ENCODE results near the gene CELF2. TPM values are rescaled to one million over a fixed set of nuclear protein-coding genes. Genes with fewer than 3 reads are reported as not detected.

CELF2 gene
- total and polyA plus RNA-seq, 2 experiments from 2014 or later = 14.4 to 26.5 TPM

GRCh38 chr10:11300563-11300962 is 282.9 kb downstream of the CELF2 start:
- no peak for DNase-seq
- Histone ChIP-seq H3K4me1 (ENCODE audit: insufficient read depth) (no peaks in the 10 kb centered on the region), H3K27me3 (replicated peaks; ENCODE audit: insufficient read depth) (no peaks in the 10 kb centered on the region), H3K27ac (no peak overlapping the region), H3K9me3 (ENCODE audit: low read depth) (no peaks in the 10 kb centered on the region), H3K4me3 (no peak overlapping the region), H3K9ac (no peak overlapping the region), H2AFZ (no peak overlapping the region), H3K9me2 (ENCODE audit: insufficient read depth) (no peaks in the 10 kb centered on the region), H3K36me3 (ENCODE audit: low read depth) (no peaks in the 10 kb centered on the region), H3F3A (ENCODE audit: insufficient read depth) (no peaks in the 10 kb centered on the region), H3K79me2 (ENCODE audit: insufficient read depth) (no peaks in the 10 kb centered on the region), H3K4me2 (ENCODE audit: unreplicated experiment) (no peak overlapping the region), H4K20me1 (ENCODE audit: insufficient read depth) (no peaks in the 10 kb centered on the region)
- TF ChIP-seq EZH2phosphoT487 (IDR thresholded peaks at IDR 0.05; ENCODE audit: insufficient read depth, low read depth) (no peak), EZH2 (IDR thresholded peaks at IDR 0.05; ENCODE audit: insufficient read depth, poor library complexity, severe bottlenecking) (no peak)
- in situ Hi-C loops (cut with MboI) = no loop called here
- WGBS, 2 experiments (ENCODE audit: low coverage in 1 of 2, low lambda C conversion rate in 2 of 2, missing lambda C conversion rate in 2 of 2) = 73 to 78% methylated on average over 14 of the region's 14 CpGs

DNA sequence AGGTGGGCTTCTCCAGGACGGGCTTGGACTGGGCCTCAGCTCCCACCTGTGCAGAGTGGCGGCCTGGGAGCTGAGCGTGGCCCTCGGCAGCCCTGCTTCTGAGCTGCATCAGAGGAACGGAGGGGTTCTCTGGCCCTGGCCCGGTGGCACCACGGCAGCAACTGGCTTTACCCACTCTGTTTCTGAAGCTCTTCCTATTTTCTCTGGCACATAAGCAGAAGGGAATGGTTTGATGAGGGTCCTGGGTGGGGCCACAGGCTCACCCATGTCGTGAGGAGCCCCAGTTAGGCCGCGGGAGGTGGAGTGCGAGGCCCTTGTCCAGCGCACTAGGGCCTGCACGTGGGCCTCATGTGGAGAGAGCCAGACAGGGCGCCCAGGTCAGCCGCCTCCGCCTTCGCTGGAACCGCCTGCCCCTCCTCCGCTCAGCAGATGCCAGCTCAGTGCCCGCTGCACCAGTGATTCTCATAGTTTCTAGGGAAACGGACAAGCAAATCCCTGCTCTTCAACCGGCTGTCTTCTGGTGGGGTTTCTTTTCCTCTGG is 284.0 kb downstream of the CELF2 start:
- no peak overlapping the region for H3K4me3 ChIP-seq
- no peak overlapping the region for H3K9ac ChIP-seq
- H3K36me3 ChIP-seq (ENCODE audit: low read depth) = no peaks in the 10 kb centered on the region
- no peaks in the 10 kb centered on the region for H3K4me1 ChIP-seq (ENCODE audit: insufficient read depth)
- no peaks in the 10 kb centered on the region for H3K9me2 ChIP-seq (ENCODE audit: insufficient read depth)
- DNase-seq = no peak
- H3K4me2 ChIP-seq (ENCODE audit: unreplicated experiment) = no peak overlapping the region
- H3K27ac ChIP-seq = no peak overlapping the region
- H3K9me3 ChIP-seq (ENCODE audit: low read depth) = no peaks in the 10 kb centered on the region
- WGBS, 2 experiments (ENCODE audit: low coverage in 1 of 2, low lambda C conversion rate in 2 of 2, missing lambda C conversion rate in 2 of 2) = 86 to 88% methylated on average over 17 to 22 of the region's 22 CpGs
- H3K27me3 ChIP-seq (replicated peaks; ENCODE audit: insufficient read depth) = no peaks in the 10 kb centered on the region
- no peak overlapping the region for H2AFZ ChIP-seq
- no peaks in the 10 kb centered on the region for H3K79me2 ChIP-seq (ENCODE audit: insufficient read depth)
- H3F3A ChIP-seq (ENCODE audit: insufficient read depth) = no peaks in the 10 kb centered on the region
- H4K20me1 ChIP-seq (ENCODE audit: insufficient read depth) = no peaks in the 10 kb centered on the region
- no peak for TF ChIP-seq EZH2phosphoT487 (IDR thresholded peaks at IDR 0.05; ENCODE audit: insufficient read depth, low read depth)
- no peak for TF ChIP-seq EZH2 (IDR thresholded peaks at IDR 0.05; ENCODE audit: insufficient read depth, poor library complexity, severe bottlenecking)
- in situ Hi-C loops (cut with MboI) = no loop called here

DNA sequence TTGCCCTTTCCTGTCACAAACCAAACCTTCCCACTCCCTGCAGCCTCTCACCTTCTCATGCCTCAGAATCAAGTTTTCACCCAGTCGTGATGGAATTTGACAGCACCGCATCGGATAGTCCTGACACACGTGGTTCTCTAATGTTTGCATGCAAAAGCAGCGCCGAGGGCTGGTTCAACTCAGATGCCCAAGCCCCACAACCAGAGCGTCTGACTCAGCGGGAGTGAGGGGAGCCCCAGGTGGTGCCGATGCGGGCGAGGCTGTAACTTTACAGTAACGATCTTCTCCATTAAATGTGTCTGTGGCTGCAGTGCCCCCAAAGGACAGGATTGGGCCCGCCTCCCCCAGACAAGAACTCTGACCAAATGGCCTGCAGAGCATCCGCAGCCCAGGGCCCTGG is 284.5 kb downstream of the CELF2 start:
- no peak for DNase-seq
- H3K9me2 ChIP-seq (ENCODE audit: insufficient read depth) = no peaks in the 10 kb centered on the region
- no peak overlapping the region for H3K9ac ChIP-seq
- no peaks in the 10 kb centered on the region for H3K79me2 ChIP-seq (ENCODE audit: insufficient read depth)
- no peaks in the 10 kb centered on the region for H3K9me3 ChIP-seq (ENCODE audit: low read depth)
- no peaks in the 10 kb centered on the region for H3K4me1 ChIP-seq (ENCODE audit: insufficient read depth)
- H3K27me3 ChIP-seq (replicated peaks; ENCODE audit: insufficient read depth) = no peaks in the 10 kb centered on the region
- in situ Hi-C loops (cut with MboI) = no loop called here
- no peaks in the 10 kb centered on the region for H3F3A ChIP-seq (ENCODE audit: insufficient read depth)
- 82 to 91% methylated on average over 14 of the region's 14 CpGs for WGBS, 2 experiments (ENCODE audit: low coverage in 1 of 2, low lambda C conversion rate in 2 of 2, missing lambda C conversion rate in 2 of 2)
- H4K20me1 ChIP-seq (ENCODE audit: insufficient read depth) = no peaks in the 10 kb centered on the region
- no peak overlapping the region for H3K27ac ChIP-seq
- no peak for TF ChIP-seq EZH2 (IDR thresholded peaks at IDR 0.05; ENCODE audit: insufficient read depth, poor library complexity, severe bottlenecking)
- TF ChIP-seq EZH2phosphoT487 (IDR thresholded peaks at IDR 0.05; ENCODE audit: insufficient read depth, low read depth) = no peak
- H3K4me2 ChIP-seq (ENCODE audit: unreplicated experiment) = no peak overlapping the region
- H3K4me3 ChIP-seq = no peak overlapping the region
- no peak overlapping the region for H2AFZ ChIP-seq
- no peaks in the 10 kb centered on the region for H3K36me3 ChIP-seq (ENCODE audit: low read depth)

GRCh38 chr10:11303361-11304170 is 285.9 kb downstream of the CELF2 start:
- in situ Hi-C loops (cut with MboI) = no loop called here
- DNase-seq = no peak
- WGBS, 2 experiments (ENCODE audit: low coverage in 1 of 2, low lambda C conversion rate in 2 of 2, missing lambda C conversion rate in 2 of 2) = 81% methylated on average over 14 of the region's 14 CpGs

More at GRCh38 chr10:11303361-11304170, 285.9 kb downstream of the CELF2 start:
- Histone ChIP-seq H3F3A (ENCODE audit: insufficient read depth) (no peaks in the 10 kb centered on the region), H3K27me3 (replicated peaks; ENCODE audit: insufficient read depth) (no peaks in the 10 kb centered on the region), H2AFZ (no peak overlapping the region), H3K79me2 (ENCODE audit: insufficient read depth) (no peaks in the 10 kb centered on the region), H3K9ac (no peak overlapping the region), H3K4me1 (ENCODE audit: insufficient read depth) (no peaks in the 10 kb centered on the region), H3K4me2 (ENCODE audit: unreplicated experiment) (no peak overlapping the region), H3K9me3 (ENCODE audit: low read depth) (no peaks in the 10 kb centered on the region), H3K27ac (no peak overlapping the region), H3K9me2 (ENCODE audit: insufficient read depth) (no peaks in the 10 kb centered on the region), H3K4me3 (no peak overlapping the region), H3K36me3 (ENCODE audit: low read depth) (no peaks in the 10 kb centered on the region), H4K20me1 (ENCODE audit: insufficient read depth) (no peaks in the 10 kb centered on the region)
- no peak for TF ChIP-seq EZH2 (IDR thresholded peaks at IDR 0.05; ENCODE audit: insufficient read depth, poor library complexity, severe bottlenecking)
- TF ChIP-seq EZH2phosphoT487 (IDR thresholded peaks at IDR 0.05; ENCODE audit: insufficient read depth, low read depth) = no peak

Measured in GM23248 (cell line).